ENCODE data around the gene LIN7C.

Gene LIN7C

DNA sequence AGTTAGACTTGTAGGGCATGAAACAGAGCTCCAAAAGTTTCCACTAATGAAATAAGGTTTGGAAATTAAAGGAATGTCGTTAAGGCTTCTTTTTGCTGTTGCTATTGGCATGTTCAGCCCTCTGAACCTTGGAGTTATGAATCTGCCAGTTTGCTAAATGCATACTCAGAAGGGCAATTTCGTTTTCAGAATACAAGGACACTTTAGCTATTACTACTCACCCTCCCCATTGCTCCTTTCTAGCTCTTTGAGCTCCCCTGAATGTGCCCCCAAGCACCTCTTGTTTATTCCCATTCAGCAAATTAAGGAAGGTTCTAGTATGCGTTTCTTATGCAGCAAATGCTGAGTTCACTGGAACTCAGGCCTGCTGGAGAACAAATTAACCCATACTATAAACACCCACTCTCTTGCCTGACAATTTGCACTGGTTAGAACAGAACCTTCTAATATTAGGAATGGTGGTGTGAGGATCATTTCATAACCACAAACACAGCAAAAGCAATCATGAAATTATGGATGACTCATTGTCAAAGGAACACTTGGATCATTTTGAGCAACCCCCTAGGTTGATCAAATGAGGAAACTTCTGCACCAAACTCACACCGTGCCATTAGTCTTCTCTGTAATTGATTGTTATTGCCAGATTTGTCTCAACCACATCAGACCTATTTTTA lies 26.2 kb upstream of the LIN7C start:
- Histone ChIP-seq H3K9me3 (ENCODE audit: control insufficient read depth, insufficient read depth, low read length) (no peaks in the 10 kb centered on the region), H3K79me2 (ENCODE audit: control insufficient read depth, low read length) (no peaks in the 10 kb centered on the region), H3K36me3 (ENCODE audit: control insufficient read depth, low read length) (no peaks in the 10 kb centered on the region), H3K4me2 (ENCODE audit: low read length) (no peak overlapping the region), H3K27me3 (ENCODE audit: control insufficient read depth, low read length) (0 out of 2 replicates have a peak, but pooled peaks cover 3% of the 10 kb centered on the region), H4K20me1 (ENCODE audit: control insufficient read depth, insufficient read depth, low read depth, low read length) (no peaks in the 10 kb centered on the region), H3K4me3 (ENCODE audit: low read length) (no peak overlapping the region), H3F3A (ENCODE audit: control insufficient read depth, insufficient read depth) (no peaks in the 10 kb centered on the region), H3K4me1 (ENCODE audit: control insufficient read depth, low read length) (no peaks in the 10 kb centered on the region), H3K9me2 (replicated peaks; ENCODE audit: control insufficient read depth, low read length) (no peaks in the 10 kb centered on the region), H3K27ac (ENCODE audit: low read depth, low read length) (no peak overlapping the region)
- TF ChIP-seq, protein P1, sequence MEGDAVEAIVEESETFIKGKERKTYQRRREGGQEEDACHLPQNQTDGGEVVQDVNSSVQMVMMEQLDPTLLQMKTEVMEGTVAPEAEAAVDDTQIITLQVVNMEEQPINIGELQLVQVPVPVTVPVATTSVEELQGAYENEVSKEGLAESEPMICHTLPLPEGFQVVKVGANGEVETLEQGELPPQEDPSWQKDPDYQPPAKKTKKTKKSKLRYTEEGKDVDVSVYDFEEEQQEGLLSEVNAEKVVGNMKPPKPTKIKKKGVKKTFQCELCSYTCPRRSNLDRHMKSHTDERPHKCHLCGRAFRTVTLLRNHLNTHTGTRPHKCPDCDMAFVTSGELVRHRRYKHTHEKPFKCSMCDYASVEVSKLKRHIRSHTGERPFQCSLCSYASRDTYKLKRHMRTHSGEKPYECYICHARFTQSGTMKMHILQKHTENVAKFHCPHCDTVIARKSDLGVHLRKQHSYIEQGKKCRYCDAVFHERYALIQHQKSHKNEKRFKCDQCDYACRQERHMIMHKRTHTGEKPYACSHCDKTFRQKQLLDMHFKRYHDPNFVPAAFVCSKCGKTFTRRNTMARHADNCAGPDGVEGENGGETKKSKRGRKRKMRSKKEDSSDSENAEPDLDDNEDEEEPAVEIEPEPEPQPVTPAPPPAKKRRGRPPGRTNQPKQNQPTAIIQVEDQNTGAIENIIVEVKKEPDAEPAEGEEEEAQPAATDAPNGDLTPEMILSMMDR (IDR thresholded peaks at IDR 0.05; ENCODE audit: low read depth, low read length, poor library complexity, severe bottlenecking), result no peak
- TF ChIP-seq EZH2phosphoT487 (IDR thresholded peaks at IDR 0.05; ENCODE audit: borderline replicate concordance, low read length), result no peak

DNA sequence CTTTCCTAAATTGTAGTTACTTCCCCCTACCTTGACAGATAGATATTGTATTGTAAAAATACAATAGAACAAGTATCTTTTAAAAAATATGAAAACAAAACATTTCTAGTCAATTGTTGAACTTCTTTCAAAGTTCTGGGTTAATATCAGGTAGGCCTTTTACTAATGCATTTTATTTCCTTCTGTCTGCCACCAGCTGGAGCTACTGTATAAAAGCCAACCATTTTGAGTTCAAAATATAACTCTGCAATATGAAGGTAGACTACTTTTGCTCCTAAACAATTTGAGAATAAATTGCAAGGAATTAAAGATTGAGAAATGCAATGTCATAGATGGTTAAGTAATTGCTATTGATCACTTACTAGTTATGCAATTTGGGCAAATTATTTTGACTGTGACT lies 22.1 kb upstream of the LIN7C start:
- H3F3A ChIP-seq (ENCODE audit: control insufficient read depth, insufficient read depth), result no peaks in the 10 kb centered on the region
- TF ChIP-seq, protein P1 (IDR thresholded peaks at IDR 0.05; ENCODE audit: low read depth, low read length, poor library complexity, severe bottlenecking), result no peak
- TF ChIP-seq EZH2phosphoT487 (IDR thresholded peaks at IDR 0.05; ENCODE audit: borderline replicate concordance, low read length), result no peak

DNA sequence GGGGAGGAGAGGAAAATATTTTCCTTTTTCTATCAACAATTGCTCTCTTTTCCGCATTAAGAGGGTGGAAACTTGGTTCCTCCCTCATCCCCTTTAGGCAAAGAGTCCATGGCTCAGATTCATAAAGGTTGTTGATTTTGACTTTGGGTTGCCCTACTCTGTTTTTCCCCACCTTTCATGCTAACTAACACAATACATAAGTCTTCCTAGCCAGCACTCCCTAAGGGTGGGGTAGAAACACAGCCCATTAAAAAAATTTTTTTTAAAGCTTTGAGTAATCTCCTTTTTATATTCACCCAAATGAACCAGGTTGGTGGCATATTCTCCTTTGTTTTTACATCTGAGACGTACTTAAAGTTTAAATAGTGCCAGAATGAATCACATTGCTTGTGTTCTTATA lies 20.0 kb upstream of the LIN7C start:
- Histone ChIP-seq H3K4me2 (ENCODE audit: low read length) (no peak overlapping the region), H3K4me1 (ENCODE audit: control insufficient read depth, low read length) (no peaks in the 10 kb centered on the region), H3K36me3 (ENCODE audit: control insufficient read depth, low read length) (no peaks in the 10 kb centered on the region), H3K9me3 (ENCODE audit: control insufficient read depth, insufficient read depth, low read length) (no peaks in the 10 kb centered on the region), H3K4me3 (ENCODE audit: low read length) (no peak overlapping the region), H3K27me3 (ENCODE audit: control insufficient read depth, low read length) (no peaks in the 10 kb centered on the region), H3K79me2 (ENCODE audit: control insufficient read depth, low read length) (no peaks in the 10 kb centered on the region), H3F3A (ENCODE audit: control insufficient read depth, insufficient read depth) (no peaks in the 10 kb centered on the region), H4K20me1 (ENCODE audit: control insufficient read depth, insufficient read depth, low read depth, low read length) (no peaks in the 10 kb centered on the region), H3K9me2 (replicated peaks; ENCODE audit: control insufficient read depth, low read length) (no peaks in the 10 kb centered on the region), H3K27ac (ENCODE audit: low read depth, low read length) (no peak overlapping the region)
- TF ChIP-seq EZH2phosphoT487 (IDR thresholded peaks at IDR 0.05; ENCODE audit: borderline replicate concordance, low read length), result no peak
- TF ChIP-seq, protein P1 (IDR thresholded peaks at IDR 0.05; ENCODE audit: low read depth, low read length, poor library complexity, severe bottlenecking), result no peak

More for the DNA sequence above, 22.1 kb upstream of the LIN7C start:
- Histone ChIP-seq H3K4me1 (ENCODE audit: control insufficient read depth, low read length) (no peaks in the 10 kb centered on the region), H3K27ac (ENCODE audit: low read depth, low read length) (no peak overlapping the region), H3K9me2 (replicated peaks; ENCODE audit: control insufficient read depth, low read length) (no peaks in the 10 kb centered on the region), H3K9me3 (ENCODE audit: control insufficient read depth, insufficient read depth, low read length) (no peaks in the 10 kb centered on the region), H4K20me1 (ENCODE audit: control insufficient read depth, insufficient read depth, low read depth, low read length) (no peaks in the 10 kb centered on the region), H3K79me2 (ENCODE audit: control insufficient read depth, low read length) (no peaks in the 10 kb centered on the region), H3K27me3 (ENCODE audit: control insufficient read depth, low read length) (0 out of 2 replicates have a peak, but pooled peaks cover 3% of the 10 kb centered on the region), H3K4me2 (ENCODE audit: low read length) (no peak overlapping the region), H3K36me3 (ENCODE audit: control insufficient read depth, low read length) (no peaks in the 10 kb centered on the region), H3K4me3 (ENCODE audit: low read length) (no peak overlapping the region)

Data from DOHH2 (cell line).